Epithelial cell of esophagus (primary cell): ENCODE measurements around the gene WNT4.
A peak's percentile ranks its signal among the peaks of the same experiment; 100 is the strongest.

Experiments used
- DNase-seq: peaks from one replicate; pipeline ENCODE4 v3.0.0; 2010; ENCODE audit warnings: low read depth
- H3K4me3 ChIP-seq: 2 replicates; pipeline ENCODE4 v1.5.1; 2011; ENCODE audit warnings: mild to moderate bottlenecking, low read length, control low read depth
- CTCF ChIP-seq: IDR thresholded peaks from 2 replicates; pipeline ENCODE4 v1.5.1; 2011; ENCODE audit warnings: low read depth, mild to moderate bottlenecking, low read length, control low read depth, inconsistent platforms; ENCODE audit not compliant: insufficient read depth; ENCODE audit errors: missing control alignments

Gene WNT4

DNA sequence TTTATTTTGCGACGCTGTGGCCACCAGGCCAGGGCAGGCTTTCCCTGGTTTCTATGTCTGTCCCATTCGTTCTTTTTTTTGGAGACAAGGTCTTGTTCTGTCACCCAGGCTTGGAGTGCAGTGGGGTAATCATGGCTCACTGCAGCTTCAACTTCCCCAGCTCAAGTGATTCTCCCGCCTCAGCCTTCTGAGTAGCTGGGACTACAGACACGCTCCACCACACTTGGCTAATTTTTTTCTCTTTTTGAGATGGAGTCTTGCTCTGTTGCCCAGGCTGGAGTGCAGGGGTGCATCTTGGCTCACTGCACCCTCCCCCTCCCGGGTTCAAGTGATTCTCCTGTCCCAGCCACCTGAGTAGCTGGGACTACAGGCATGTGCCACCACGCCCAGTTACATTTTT lies 43.4 kb upstream of the WNT4 start:
- no peak for TF ChIP-seq CTCF
- H3K4me3 ChIP-seq: no peak overlapping the region
- DNase-seq: no peak

GRCh38 chr1:22184892-22185612 lies 42.2 kb upstream of the WNT4 start:
- H3K4me3 ChIP-seq: no peak overlapping the region
- TF ChIP-seq CTCF: no peak

GRCh38 chr1:22184454-22184853 lies 41.6 kb upstream of the WNT4 start:
- TF ChIP-seq CTCF: no peak
- no peak for DNase-seq
- no peak overlapping the region for H3K4me3 ChIP-seq

More at GRCh38 chr1:22184892-22185612, 42.2 kb upstream of the WNT4 start:
- DNase-seq: peak; percentile 51

DNA sequence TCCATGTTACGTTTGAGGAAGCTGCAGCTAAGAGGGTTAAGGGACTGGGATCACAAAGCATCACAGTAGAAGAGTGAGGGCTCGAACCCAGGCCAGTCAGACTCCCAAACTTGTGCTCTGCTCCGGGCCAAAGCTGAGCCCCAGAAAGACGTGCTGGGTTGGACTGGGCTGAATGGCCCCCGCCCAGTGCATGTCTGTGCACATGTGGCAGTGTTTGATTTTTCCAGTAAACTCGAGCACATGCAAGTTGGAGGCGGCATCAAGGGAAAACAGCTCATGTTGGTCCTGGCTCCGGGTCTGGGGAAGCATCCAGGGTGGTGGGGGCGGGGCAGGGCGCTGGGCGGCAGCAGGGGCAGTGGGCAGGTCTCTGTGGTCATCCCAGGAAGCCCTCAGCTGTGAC lies 39.8 kb upstream of the WNT4 start:
- TF ChIP-seq CTCF: no peak
- DNase-seq: no peak
- H3K4me3 ChIP-seq: no peak overlapping the region

DNA sequence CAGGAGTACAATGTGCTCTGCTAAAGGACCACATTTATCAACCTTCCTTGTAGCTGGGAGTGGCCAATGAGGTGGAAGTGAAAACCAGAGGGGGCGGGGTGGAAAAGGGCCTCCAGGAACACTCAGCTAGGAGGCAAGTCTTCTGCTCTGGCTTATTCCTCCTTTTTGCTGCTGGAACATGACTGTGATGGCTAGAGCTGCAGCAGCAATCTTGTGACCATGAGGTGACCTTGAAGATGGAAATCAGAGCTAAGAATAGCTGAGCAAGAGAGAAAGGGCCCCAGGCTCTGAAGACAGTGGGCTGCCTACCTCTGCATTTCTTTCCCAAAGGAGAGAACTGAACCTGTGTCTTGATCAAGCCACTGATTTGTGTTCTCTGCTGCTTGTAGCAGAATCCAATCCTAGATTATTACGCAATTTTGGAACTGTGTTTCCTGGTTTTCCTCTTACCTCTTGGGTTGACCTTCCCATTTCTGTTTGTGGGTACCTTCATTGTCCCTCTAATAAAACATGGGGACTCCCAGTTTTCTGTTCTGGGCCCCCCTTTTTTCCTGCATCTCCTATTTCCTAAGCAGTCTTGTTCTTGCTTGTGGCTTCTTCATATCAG lies 36.4 kb upstream of the WNT4 start:
- DNase-seq: no peak
- H3K4me3 ChIP-seq: no peak overlapping the region
- TF ChIP-seq CTCF: no peak

DNA sequence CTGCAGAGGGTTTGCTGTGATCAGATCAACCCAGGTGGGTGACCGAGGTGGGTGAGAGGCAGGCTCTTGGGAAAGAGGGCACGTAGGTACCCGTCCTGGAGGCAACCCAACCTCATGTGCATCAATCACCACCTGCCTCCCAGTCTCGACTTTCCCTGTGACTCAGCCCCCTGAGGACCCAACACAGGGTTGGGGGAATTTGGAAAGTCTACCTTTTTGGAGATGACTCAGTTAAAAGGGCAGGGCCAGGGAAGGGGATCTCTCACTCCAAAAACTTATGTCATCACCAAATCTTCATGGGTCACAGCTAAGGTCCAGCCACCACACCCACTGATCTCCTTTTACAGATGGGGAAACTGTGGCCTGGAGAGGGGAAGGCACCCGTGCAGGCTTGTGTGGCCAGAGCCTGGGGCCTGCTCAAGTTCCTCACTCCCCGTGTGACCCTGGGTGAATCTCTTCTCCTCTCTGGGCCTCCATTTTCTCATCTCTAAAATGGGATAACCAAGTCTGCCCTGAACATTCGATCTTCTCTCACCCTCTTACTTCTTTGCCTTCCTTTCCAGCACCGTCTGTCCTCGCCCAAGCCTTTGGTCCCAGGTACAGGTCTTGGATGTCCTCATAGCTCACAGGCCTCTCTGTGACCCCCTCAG lies 34.6 kb upstream of the WNT4 start:
- H3K4me3 ChIP-seq: no peak overlapping the region
- DNase-seq: peak; percentile 84
- TF ChIP-seq CTCF: no peak
